NCI-H748 (cell line): Measurements from ENCODE around the gene UMODL1.
"Not testable (repeated sequence)": the region's sequence is repeated elsewhere in the genome, so short reads cannot be mapped to it uniquely, and the experiment has no call there.

ENCODE experiments used
- DNase-seq: peaks from one replicate; lab custom pipeline; 2025; ENCODE audit not compliant: unreplicated experiment; lab: John Stamatoyannopoulos, UW

Gene UMODL1

GRCh38 chr21:42113926-42114409 lies 42.9 kb downstream of the UMODL1 start:
- no peak for DNase-seq

GRCh38 chr21:42114646-42115045 lies 43.5 kb downstream of the UMODL1 start:
- no peak for DNase-seq

GRCh38 chr21:42115136-42115683 lies 44.1 kb downstream of the UMODL1 start:
- no peak for DNase-seq

DNA sequence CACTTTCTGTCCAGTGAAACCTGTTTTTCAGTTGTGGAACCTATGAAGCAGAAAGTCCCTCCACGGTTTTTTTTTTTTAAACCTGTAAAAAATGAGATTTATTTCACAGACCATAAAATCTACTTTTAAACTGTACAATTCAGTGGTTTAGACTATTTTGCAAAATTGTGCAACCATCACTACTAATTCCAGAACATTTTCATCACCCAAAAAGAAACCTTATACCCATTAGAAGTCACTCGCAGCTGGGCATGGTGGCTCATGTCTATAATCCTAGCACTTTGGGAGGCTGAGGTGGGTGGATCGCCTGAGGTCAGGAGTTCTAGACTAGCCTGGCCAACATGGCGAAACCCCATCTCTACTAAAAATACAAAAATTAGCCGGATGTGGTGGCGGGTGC lies 45.4 kb downstream of the UMODL1 start:
- not testable (repeated sequence) for DNase-seq

- DNase-seq, result peak; percentile 66
Observed at GRCh38 chr21:42117229-42117966, 46.3 kb downstream of the UMODL1 start.

- peak; percentile 33 for DNase-seq
Observed at GRCh38 chr21:42117967-42118780, 47.1 kb downstream of the UMODL1 start.

DNA sequence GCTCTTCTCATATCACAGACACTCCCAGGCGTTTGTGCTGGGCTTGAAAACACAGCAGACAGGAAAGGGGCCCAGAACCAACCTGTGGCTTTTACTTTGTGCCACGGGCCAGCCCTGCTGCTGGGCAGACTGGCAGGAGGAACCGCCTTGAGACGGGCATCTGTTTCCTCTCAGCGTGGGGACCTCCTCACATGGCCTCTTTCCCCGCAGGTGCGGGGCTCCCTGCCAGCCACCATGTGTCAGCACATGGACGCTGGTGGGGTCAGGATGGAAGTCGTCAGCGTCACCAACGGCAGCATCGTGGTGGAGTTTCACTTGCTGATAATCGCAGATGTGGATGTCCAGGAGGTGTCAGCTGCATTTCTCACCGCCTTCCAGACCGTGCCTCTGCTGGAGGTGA lies 47.8 kb downstream of the UMODL1 start:
- no peak for DNase-seq

DNA sequence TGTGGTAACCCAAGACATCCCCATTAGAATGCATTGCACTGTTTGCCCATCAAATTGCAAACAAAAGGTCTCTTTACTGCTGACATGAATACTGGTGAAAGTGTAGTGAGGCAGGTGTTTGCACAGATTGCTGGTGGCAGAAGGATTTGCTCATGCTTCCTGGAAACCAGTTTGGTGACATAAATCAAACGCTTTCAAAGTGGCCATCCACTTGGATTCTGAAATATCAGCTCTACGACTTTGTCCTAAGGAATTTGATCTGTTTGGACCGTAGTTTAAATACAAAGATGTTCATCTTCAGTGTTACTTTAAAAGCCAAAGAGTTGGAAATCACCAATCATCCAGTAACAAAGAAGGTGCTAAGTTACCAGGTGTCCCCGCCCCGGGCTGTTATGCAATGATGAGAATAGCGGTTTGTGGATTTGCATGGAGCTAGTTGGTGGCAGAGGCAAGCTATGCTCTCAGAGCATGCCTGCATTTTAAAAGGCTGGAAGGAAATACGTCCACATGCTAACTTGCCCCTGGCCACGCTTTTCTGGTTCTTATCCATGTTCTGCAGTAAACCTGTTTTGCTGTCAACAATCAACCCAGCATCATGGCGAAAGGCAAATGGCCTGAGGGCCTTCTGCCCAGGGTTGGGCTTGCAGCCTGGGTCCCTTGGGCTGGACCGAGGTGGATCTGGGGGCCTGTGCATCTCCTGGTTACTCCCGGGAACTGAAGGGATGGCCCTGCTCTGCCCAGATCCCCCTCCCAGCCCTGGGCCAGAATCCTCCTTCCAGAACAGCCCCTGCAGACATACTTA lies 49.2 kb downstream of the UMODL1 start:
- DNase-seq, result peak; percentile 93

DNA sequence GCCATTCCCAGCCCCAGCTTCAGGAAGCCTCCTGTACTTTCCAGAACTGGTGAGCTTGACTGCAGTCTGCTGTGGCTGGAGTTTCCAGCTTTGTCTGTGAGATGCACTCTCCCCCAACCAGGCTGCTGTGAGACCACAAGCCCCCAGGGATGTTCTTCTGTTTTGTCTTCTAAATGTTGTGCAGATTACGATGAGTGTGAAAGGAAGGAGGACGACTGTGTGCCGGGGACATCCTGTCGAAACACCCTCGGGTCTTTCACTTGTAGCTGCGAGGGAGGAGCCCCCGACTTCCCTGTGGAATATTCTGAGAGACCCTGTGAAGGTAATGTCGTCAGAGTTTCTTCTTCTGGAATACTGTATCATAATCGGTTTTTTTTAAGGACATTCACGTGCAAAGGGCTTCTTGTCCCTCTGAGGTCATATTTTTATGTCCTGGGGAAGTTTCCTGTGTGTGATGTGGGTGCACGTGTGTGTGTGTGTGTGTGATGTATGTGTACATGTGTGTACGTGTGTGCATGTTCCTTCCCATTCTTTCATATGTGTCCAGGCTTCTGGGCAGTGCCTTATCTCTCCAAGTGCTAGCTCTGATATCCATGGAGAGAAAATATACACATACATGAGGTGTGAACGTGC lies 49.9 kb downstream of the UMODL1 start:
- DNase-seq, result no peak

GRCh38 chr21:42121794-42122193 lies 50.7 kb downstream of the UMODL1 start:
- no peak for DNase-seq

GRCh38 chr21:42122398-42122797 lies 51.3 kb downstream of the UMODL1 start:
- DNase-seq, result no peak

- DNase-seq, result no peak
Observed at GRCh38 chr21:42122808-42123207, 51.7 kb downstream of the UMODL1 start.

DNA sequence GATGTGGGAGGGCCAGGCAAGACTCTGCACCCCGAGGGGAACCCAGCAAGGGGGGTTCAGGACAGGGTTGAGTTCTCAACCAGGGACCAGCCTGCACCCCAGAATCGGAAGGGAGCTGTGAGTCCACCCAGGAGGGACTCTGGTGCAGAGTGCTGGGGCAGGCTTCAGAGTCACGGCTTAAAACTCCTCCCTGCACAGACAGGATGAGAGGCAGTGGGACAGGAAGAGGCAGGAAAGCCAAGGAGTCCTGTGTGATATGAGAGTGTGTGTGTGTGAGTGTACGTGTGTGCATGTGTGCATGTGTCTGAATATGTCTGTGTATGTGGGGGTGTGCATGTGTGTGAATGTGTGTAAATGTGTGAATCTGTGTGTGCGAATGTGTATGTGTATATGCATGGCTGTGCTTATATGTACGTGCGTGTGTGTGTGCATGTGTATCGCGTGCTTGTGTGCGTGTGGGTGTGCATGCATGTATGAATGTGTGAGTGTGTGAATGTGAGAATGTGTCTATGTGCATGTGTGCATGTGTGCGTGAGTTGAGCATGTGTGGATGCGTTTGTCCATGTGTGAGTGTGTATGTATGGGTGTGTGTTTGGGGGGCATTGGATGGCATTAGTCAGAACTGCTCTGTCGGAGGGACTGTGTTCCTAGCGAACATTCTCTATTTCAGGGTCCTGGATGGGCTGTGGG lies 52.2 kb downstream of the UMODL1 start:
- no peak for DNase-seq

- no peak for DNase-seq
Observed at GRCh38 chr21:42124081-42124480, 53.0 kb downstream of the UMODL1 start.

DNA sequence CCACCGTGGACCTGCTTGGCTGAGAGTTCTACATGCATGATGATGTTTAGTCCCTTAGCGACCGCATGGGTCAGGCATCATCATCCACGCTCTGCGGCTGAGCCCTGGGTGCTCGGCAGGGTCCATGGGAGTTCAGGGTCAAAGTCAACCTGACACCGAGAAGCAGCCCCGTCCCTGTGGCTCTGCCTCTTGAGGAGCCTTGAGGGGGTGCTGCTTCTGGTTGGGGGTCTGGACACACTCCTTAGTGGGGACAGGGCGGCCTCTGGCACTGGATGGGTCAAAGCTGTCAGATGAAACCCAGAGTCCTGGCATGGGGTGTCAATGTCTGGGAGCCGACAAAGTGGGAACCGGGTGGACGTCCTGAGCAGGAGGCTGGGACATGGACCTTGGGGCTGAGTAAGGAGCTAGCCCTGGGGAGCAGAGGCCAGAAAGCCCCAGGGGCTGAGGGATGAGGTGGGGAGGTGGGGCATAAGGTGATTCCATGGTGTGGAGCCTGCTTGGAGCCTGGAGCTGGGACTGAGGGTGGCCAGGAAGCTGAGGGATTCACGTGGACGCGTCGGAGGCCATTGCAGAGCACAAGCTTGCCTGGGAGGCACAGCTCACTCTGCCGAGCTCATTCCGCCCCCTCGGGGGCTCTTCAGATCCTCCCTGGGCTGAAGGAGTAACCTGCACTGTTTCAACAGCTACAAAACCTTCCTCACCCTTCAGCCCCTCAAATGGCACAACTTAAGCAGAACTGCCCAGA lies 53.9 kb downstream of the UMODL1 start:
- no peak for DNase-seq

- DNase-seq, result no peak
Observed at GRCh38 chr21:42125571-42126544, 54.7 kb downstream of the UMODL1 start.

GRCh38 chr21:42127164-42128150 lies 56.3 kb downstream of the UMODL1 start:
- DNase-seq, result no peak
